Activated T-cell treated with anti-CD3 and anti-CD28 coated beads, Interleukin-2, amount 50 U/mL, for 24 hours (primary cell): ENCODE results near the gene IGFBP2.
A peak's percentile ranks its signal among the peaks of the same experiment; 100 is the strongest.
"Not testable (repeated sequence)": the region's sequence is repeated elsewhere in the genome, so short reads cannot be mapped to it uniquely, and the experiment has no call there.

Experiments used
- DNase-seq: peaks from one replicate; pipeline ENCODE4 v3.0.0-alpha.2; 2020
- H3K27ac Mint-ChIP-seq: 2 replicates; pipeline ENCODE4 v1.8.0; 2020; ENCODE audit warnings: mild to moderate bottlenecking, mixed read lengths
- H3K27me3 Mint-ChIP-seq: 2 replicates; pipeline ENCODE4 v1.8.0; 2020; ENCODE audit warnings: mixed read lengths
- H3K36me3 Mint-ChIP-seq: 2 replicates; pipeline ENCODE4 v1.8.0; 2020; ENCODE audit warnings: low read depth, mixed read lengths
- H3K4me1 Mint-ChIP-seq: 2 replicates; pipeline ENCODE4 v1.8.0; 2020; ENCODE audit warnings: low read depth, mixed read lengths
- H3K4me3 Mint-ChIP-seq: 2 replicates; pipeline ENCODE4 v1.8.0; 2020; ENCODE audit warnings: mild to moderate bottlenecking, moderate library complexity, mixed read lengths
- H3K9me3 Mint-ChIP-seq: 2 replicates; pipeline ENCODE4 v1.8.0; 2020; ENCODE audit warnings: mixed read lengths

IGFBP2 gene

GRCh38 chr2:216632952-216633615, at the start of gene IGFBP2:
IGFBP2 (plus strand) TSS chr2:216633420; CDS start chr2:216633524, 104 bp downstream.
- peaks cover 29% of the 10 kb centered on the region for H3K4me1 Mint-ChIP-seq
- peak; percentile 50 for DNase-seq
- peak within 1 kb of the TSS; percentile 74 for H3K4me3 Mint-ChIP-seq
- peak within 1 kb of the TSS; percentile 59 for H3K27ac Mint-ChIP-seq
- H3K36me3 Mint-ChIP-seq = no peaks in the 10 kb centered on the region
- H3K27me3 Mint-ChIP-seq = peaks cover 74% of the 10 kb centered on the region
- no peaks in the 10 kb centered on the region for H3K9me3 Mint-ChIP-seq

- H3K27me3 Mint-ChIP-seq = peaks cover 47% of the 10 kb centered on the region
- H3K9me3 Mint-ChIP-seq = no peaks in the 10 kb centered on the region
- no peak for DNase-seq
- no peaks in the 10 kb centered on the region for H3K36me3 Mint-ChIP-seq
- H3K27ac Mint-ChIP-seq = no peak overlapping the region
- no peaks in the 10 kb centered on the region for H3K4me1 Mint-ChIP-seq
- H3K4me3 Mint-ChIP-seq = no peak overlapping the region
These were observed 49.6 kb upstream of the IGFBP2 start for GRCh38 chr2:216583606-216584005.

- Mint-ChIP-seq H3K27ac (no peak overlapping the region), H3K9me3 (no peaks in the 10 kb centered on the region), H3K4me3 (no peak overlapping the region), H3K27me3 (peaks cover 49% of the 10 kb centered on the region), H3K36me3 (no peaks in the 10 kb centered on the region), H3K4me1 (no peaks in the 10 kb centered on the region)
- no peak for DNase-seq
These were observed 49.1 kb upstream of the IGFBP2 start for GRCh38 chr2:216584112-216584511.

- no peak overlapping the region for H3K4me3 Mint-ChIP-seq
- H3K27me3 Mint-ChIP-seq = peaks cover 43% of the 10 kb centered on the region
- no peaks in the 10 kb centered on the region for H3K4me1 Mint-ChIP-seq
- no peaks in the 10 kb centered on the region for H3K36me3 Mint-ChIP-seq
- DNase-seq = no peak
- H3K9me3 Mint-ChIP-seq = no peaks in the 10 kb centered on the region
- no peak overlapping the region for H3K27ac Mint-ChIP-seq
These were observed 47.8 kb upstream of the IGFBP2 start for GRCh38 chr2:216585441-216585840.

GRCh38 chr2:216588861-216589710, 44.1 kb upstream of the IGFBP2 start:
- no peak overlapping the region for H3K4me3 Mint-ChIP-seq
- no peaks in the 10 kb centered on the region for H3K4me1 Mint-ChIP-seq
- peaks cover 27% of the 10 kb centered on the region for H3K27me3 Mint-ChIP-seq
- DNase-seq = no peak
- no peak overlapping the region for H3K27ac Mint-ChIP-seq
- H3K36me3 Mint-ChIP-seq = no peaks in the 10 kb centered on the region
- no peaks in the 10 kb centered on the region for H3K9me3 Mint-ChIP-seq

GRCh38 chr2:216589791-216590190, 43.4 kb upstream of the IGFBP2 start:
- Mint-ChIP-seq H3K4me1 (no peaks in the 10 kb centered on the region), H3K27ac (no peak overlapping the region), H3K36me3 (no peaks in the 10 kb centered on the region), H3K27me3 (peaks cover 22% of the 10 kb centered on the region), H3K9me3 (no peaks in the 10 kb centered on the region), H3K4me3 (no peak overlapping the region)
- no peak for DNase-seq

GRCh38 chr2:216590780-216591179, 42.4 kb upstream of the IGFBP2 start:
- no peak for DNase-seq
- Mint-ChIP-seq H3K4me3 (no peak overlapping the region), H3K27me3 (peaks cover 18% of the 10 kb centered on the region), H3K9me3 (no peaks in the 10 kb centered on the region), H3K36me3 (no peaks in the 10 kb centered on the region), H3K4me1 (no peaks in the 10 kb centered on the region), H3K27ac (no peak overlapping the region)

- no peak overlapping the region for H3K27ac Mint-ChIP-seq
- no peak for DNase-seq
- peaks cover 21% of the 10 kb centered on the region for H3K27me3 Mint-ChIP-seq
- H3K36me3 Mint-ChIP-seq = no peaks in the 10 kb centered on the region
- no peaks in the 10 kb centered on the region for H3K4me1 Mint-ChIP-seq
- no peak overlapping the region for H3K4me3 Mint-ChIP-seq
- no peaks in the 10 kb centered on the region for H3K9me3 Mint-ChIP-seq
These were observed 41.7 kb upstream of the IGFBP2 start for GRCh38 chr2:216591480-216591879.

GRCh38 chr2:216594081-216594480, 39.1 kb upstream of the IGFBP2 start:
- Mint-ChIP-seq H3K27me3 (peaks cover 15% of the 10 kb centered on the region), H3K36me3 (no peaks in the 10 kb centered on the region), H3K4me3 (no peak overlapping the region), H3K9me3 (no peaks in the 10 kb centered on the region), H3K27ac (no peak overlapping the region), H3K4me1 (no peaks in the 10 kb centered on the region)
- no peak for DNase-seq

- Mint-ChIP-seq H3K4me1 (no peaks in the 10 kb centered on the region), H3K9me3 (no peaks in the 10 kb centered on the region), H3K36me3 (no peaks in the 10 kb centered on the region), H3K27me3 (peaks cover 14% of the 10 kb centered on the region), H3K27ac (no peak overlapping the region), H3K4me3 (no peak overlapping the region)
- no peak for DNase-seq
These were observed 36.8 kb upstream of the IGFBP2 start for GRCh38 chr2:216596236-216596979.

GRCh38 chr2:216596980-216597509, 36.2 kb upstream of the IGFBP2 start:
- DNase-seq = no peak
- H3K36me3 Mint-ChIP-seq = no peaks in the 10 kb centered on the region
- H3K27ac Mint-ChIP-seq = no peak overlapping the region
- H3K9me3 Mint-ChIP-seq = no peaks in the 10 kb centered on the region
- H3K4me1 Mint-ChIP-seq = no peaks in the 10 kb centered on the region
- peaks cover 14% of the 10 kb centered on the region for H3K27me3 Mint-ChIP-seq
- no peak overlapping the region for H3K4me3 Mint-ChIP-seq

- not testable (repeated sequence) for H3K27ac Mint-ChIP-seq, H3K9me3 Mint-ChIP-seq, H3K4me1 Mint-ChIP-seq, DNase-seq, H3K36me3 Mint-ChIP-seq, H3K4me3 Mint-ChIP-seq
- H3K27me3 Mint-ChIP-seq = peaks cover 16% of the 10 kb centered on the region
These were observed 35.4 kb upstream of the IGFBP2 start for GRCh38 chr2:216597825-216598224.

- H3K4me1 Mint-ChIP-seq = peaks cover 5% of the 10 kb centered on the region
- H3K4me3 Mint-ChIP-seq = no peak overlapping the region
- no peak overlapping the region for H3K27ac Mint-ChIP-seq
- no peak for DNase-seq
- no peaks in the 10 kb centered on the region for H3K36me3 Mint-ChIP-seq
- peaks cover 17% of the 10 kb centered on the region for H3K27me3 Mint-ChIP-seq
- H3K9me3 Mint-ChIP-seq = no peaks in the 10 kb centered on the region
These were observed 31.4 kb upstream of the IGFBP2 start for GRCh38 chr2:216601632-216602409.
